ENCODE results near the gene THAP4. TPM values are rescaled to one million over a fixed set of nuclear protein-coding genes. Genes with fewer than 3 reads are reported as not detected.

The THAP4 gene
- total and polyA plus RNA-seq, 2 of the 4 experiments (the other 2 are of a cell fraction), result 33.9 to 55.1 TPM

- no peak overlapping the region; the same call in 1 of the 2 replicates for H2AK5ac ChIP-seq (ENCODE audit: low read depth, low read length)
- no peak overlapping the region for H2BK20ac ChIP-seq (ENCODE audit: low read depth, low read length)
- H3K18ac ChIP-seq (ENCODE audit: low read depth, low read length), result no peak overlapping the region
- no peak for ATAC-seq (ENCODE audit: low read depth)
- TF ChIP-seq CEBPB (IDR thresholded peaks at IDR 0.05; ENCODE audit: low read depth, low read length) (peak; percentile 31; the same call in 1 of the 2 replicates), CHD1 (IDR thresholded peaks at IDR 0.05; ENCODE audit: low read depth, low read length) (no peak)
- H3K27me3 ChIP-seq (ENCODE audit: control insufficient read depth, insufficient read depth, low read length), result no peaks in the 10 kb centered on the region
- H3K23ac ChIP-seq (ENCODE audit: low read depth, low read length), result peak overlapping the region; percentile 76; the same call in 1 of the 2 replicates
- peaks cover 55% of the 10 kb centered on the region for H4K20me1 ChIP-seq (ENCODE audit: insufficient read depth, low read length)
- peak overlapping the region; percentile 53 for H2AK9ac ChIP-seq (replicated peaks; ENCODE audit: low read depth, low read length, poor library complexity)
- H3K9me1 ChIP-seq (ENCODE audit: insufficient read depth, low read length), result peaks cover 14% of the 10 kb centered on the region
- CTCF ChIA-PET, result no interaction called here
- no peak overlapping the region for H4K5ac ChIP-seq (ENCODE audit: low read depth, low read length)
- H2BK5ac ChIP-seq (ENCODE audit: low read depth, low read length, poor library complexity, severe bottlenecking), result peak overlapping the region; percentile 2
- H3K14ac ChIP-seq (replicated peaks; ENCODE audit: low read depth, low read length), result peak overlapping the region; percentile 47
- H3K4me1 ChIP-seq (ENCODE audit: control insufficient read depth, insufficient read depth, low read length), result peaks cover 4% of the 10 kb centered on the region; the same call in 1 of the 2 replicates
- no TSS peak for BruUV-seq (replicated peaks)
- H3K27ac ChIP-seq (ENCODE audit: insufficient read depth, low read length), result peak overlapping the region; percentile 53; the same call in 1 of the 2 replicates
- no peak overlapping the region for H2BK15ac ChIP-seq (ENCODE audit: low read depth, low read length)
- no peaks in the 10 kb centered on the region for H3K9me3 ChIP-seq (ENCODE audit: control insufficient read depth, insufficient read depth, low read length)
- no peak overlapping the region for H4K91ac ChIP-seq (ENCODE audit: insufficient read depth, low read depth, low read length)
- H3K36me3 ChIP-seq (ENCODE audit: control insufficient read depth, insufficient read depth, low read length), result peaks cover 27% of the 10 kb centered on the region
- no peak for DNase-seq
- peak overlapping the region; percentile 60 for H3K4ac ChIP-seq (ENCODE audit: low read depth, low read length)
- H4K8ac ChIP-seq (ENCODE audit: low read depth in 2 of 2, low read length in 2 of 2), result no peak overlapping the region
- POLR2A ChIA-PET (ENCODE audit: unreplicated experiment), result no interaction called here
- dilution Hi-C loops (cut with HindIII; ENCODE audit: low sequenced_read_pairs, unreplicated experiment) (no loop called here), in situ Hi-C loops (cut with MboI; ENCODE audit: low sequenced_read_pairs) (no loop called here), intact Hi-C loops (cut with micrococcal nuclease) (loop anchor here (5.0 kb wide), 2 partner anchors 128 to 278 kb away; partner anchors contain the start of genes FARP2 and STK25)
- H3K9ac ChIP-seq (ENCODE audit: low read depth, low read length), result peak overlapping the region; percentile 77
- H3K4me2 ChIP-seq (ENCODE audit: low read depth, low read length), result peak overlapping the region; percentile 79
- WGBS, 2 experiments (ENCODE audit: extremely low coverage in 2 of 2, insufficient read length in 1 of 2), result 0% methylated on average over 1 of the region's 6 CpGs; no CpG with 5 or more reads in 1 of the 2 experiments
- no peak overlapping the region for H2AFZ ChIP-seq (replicated peaks; ENCODE audit: low read length, poor library complexity)
- peak overlapping the region; percentile 57 for H3K56ac ChIP-seq (ENCODE audit: extremely low read depth, insufficient read depth, low read length)
- H2BK120ac ChIP-seq (ENCODE audit: low read depth, low read length), result no peak overlapping the region
- H3K79me1 ChIP-seq (ENCODE audit: low read depth in 1 of 2, low read length in 2 of 2), result peaks cover 37 to 82% of the 10 kb centered on the region in 2 experiments
- peak overlapping the region; percentile 100 for H3K4me3 ChIP-seq (ENCODE audit: insufficient read depth, low read depth, low read length)
Measured at GRCh38 chr2:241635756-241636155, 1.2 kb downstream of the THAP4 start.
